NCI-H69 (cell line): ENCODE data around the gene DHRS7B.
"Not testable (repeated sequence)": the region's sequence is repeated elsewhere in the genome, so short reads cannot be mapped to it uniquely, and the experiment has no call there.

ENCODE experiments used
- DNase-seq: peaks from one replicate; lab custom pipeline; 2025; lab: John Stamatoyannopoulos, UW

The DHRS7B gene

DNA sequence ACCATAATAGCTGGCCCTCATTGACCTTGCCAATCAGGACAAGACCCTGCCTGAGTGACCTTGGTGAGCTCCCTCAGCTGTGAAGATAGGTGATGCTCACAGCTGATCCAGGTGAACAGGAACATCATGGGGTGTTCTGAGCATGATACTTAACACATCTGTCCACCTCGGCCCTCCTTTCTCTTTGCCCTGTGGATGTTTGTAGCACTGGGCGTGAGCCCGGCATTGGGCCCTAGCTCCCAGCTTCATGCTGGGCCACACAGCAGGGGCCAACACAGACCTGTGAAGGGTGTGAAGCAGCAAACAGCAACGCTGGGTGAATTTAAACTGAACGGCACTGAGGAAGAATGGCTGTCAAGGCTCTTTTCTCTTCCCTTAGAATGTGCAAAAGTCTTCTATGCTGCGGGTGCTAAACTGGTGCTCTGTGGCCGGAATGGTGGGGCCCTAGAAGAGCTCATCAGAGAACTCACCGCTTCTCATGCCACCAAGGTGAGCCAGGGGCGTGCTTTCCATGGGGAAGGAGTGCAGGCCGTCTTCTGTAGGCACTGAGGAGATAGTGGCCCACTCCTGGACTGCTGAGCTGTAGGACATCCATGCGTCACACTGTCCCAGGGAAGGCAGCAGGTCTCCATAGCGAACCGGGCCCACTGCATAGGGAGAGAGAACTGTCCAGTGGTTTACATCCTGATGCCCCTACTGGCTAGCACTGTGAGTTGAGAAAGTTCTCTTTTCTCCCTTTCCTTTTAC, 51.3 kb downstream of the DHRS7B start:
- DNase-seq, result no peak

DNA sequence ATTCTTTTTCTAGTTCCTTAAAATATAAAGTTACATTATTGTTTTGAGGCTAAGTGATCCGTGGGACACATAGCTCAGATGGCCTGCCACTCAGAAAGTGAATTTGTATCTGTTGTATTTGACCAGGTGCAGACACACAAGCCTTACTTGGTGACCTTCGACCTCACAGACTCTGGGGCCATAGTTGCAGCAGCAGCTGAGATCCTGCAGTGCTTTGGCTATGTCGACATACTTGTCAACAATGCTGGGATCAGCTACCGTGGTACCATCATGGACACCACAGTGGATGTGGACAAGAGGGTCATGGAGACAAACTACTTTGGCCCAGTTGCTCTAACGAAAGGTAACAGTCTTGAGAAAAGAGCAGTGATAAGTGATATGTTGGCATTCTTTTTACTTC, 56.7 kb downstream of the DHRS7B start:
- DNase-seq, result no peak

DNA sequence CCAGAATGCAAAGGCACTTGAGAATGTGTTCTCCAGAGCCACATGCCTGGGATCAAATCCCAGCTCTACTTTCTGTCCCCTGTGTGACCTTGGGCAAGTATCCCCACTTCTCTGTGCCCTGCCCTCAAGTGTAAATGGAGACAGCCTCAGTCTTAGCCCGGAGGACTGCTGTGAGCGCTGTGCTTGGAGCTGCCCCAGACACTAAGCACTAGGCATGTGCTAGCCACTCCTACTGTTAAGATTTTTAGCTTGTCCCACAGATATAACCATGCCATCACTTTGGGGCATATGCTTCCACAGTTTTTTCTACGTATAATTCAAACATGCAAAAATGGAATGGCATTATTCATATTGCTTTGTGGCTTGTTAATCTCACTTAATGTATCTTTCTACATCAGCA, 57.8 kb downstream of the DHRS7B start:
- DNase-seq, result no peak

- no peak for DNase-seq
Observed at GRCh38 chr17:21185061-21185460, 58.3 kb downstream of the DHRS7B start.

GRCh38 chr17:21186399-21187187, 59.8 kb downstream of the DHRS7B start:
- no peak for DNase-seq

DNA sequence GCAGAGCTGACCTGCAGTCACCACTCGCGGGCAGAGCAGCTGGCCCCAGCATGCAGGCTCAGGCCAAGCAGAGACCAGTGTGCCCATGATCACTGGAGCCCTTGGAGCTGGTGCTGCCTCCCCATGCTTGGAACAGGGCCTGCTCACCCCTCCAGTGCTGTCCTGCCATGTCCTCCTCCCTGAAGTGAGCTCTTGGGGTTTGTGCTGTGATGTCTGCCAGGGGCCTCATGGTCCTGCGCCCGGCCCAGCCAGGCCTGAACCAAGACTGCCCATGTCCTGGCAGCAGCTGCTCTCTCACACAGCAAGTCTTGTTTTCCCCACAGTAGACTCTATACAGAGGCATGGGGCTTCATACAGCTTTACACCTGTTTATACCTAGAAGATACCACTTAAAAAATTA, 62.6 kb downstream of the DHRS7B start:
- DNase-seq, result no peak

DNA sequence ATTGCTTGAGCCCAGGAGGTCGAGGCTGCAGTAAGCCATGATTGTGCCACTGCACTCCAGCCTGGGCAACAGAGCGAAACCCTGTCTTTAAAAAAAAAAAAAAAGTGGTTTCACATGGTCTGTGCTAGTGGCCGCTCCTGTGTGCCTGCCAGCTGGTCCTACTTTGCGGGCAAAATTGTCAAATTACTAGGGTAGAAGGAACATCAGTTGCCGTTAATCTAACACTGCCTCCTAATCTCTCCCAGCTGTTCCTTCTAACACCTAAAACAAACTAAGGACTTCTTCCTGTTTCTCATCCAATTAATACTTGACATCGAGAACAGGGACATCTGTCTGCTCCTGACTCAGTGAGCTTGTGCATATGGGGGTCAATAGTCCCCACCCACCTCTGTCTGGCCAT, 63.3 kb downstream of the DHRS7B start:
- DNase-seq, result no peak

DNA sequence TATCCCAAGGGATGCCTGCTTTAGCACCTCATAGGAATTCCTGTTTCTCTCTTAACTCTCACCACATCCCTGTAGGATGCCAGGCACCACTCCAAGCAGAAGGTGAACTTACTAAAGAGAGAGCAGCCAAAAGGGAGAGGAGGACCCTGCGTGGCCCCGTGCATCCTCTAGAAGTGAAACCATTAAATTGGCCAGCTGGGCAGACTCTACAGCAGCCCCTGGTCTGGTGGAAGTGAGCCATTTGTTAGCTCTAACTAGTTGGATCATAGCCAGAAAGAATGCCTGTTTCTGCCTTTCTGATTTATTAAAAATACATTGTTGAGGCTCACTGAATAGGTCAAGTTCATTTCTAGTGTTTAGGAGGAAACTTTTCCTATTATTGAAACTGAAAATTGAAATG, 64.9 kb downstream of the DHRS7B start:
- peak; percentile 6 for DNase-seq

- DNase-seq, result not testable (repeated sequence)
Observed at GRCh38 chr17:21192414-21192813, 65.7 kb downstream of the DHRS7B start.

DNA sequence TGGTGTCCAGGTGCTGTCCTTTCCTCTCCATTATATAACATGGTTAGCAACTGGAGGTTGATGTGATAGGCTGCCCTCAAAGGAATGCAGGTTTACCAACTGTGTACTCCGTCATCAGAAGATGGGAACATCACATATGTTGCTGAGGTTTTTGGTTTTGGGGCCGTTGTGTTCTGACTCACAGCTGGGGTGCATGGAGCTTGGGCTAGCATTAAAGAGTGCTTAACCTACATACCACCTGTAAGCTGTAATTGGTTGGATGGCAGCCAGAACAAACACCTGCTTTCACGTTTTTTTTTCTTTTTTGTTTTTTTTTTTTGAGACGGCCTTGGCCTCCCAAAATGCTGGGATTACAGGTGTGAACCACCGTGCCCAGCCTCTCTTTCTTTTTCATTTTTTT, 66.3 kb downstream of the DHRS7B start:
- peak; percentile 57 for DNase-seq

DNA sequence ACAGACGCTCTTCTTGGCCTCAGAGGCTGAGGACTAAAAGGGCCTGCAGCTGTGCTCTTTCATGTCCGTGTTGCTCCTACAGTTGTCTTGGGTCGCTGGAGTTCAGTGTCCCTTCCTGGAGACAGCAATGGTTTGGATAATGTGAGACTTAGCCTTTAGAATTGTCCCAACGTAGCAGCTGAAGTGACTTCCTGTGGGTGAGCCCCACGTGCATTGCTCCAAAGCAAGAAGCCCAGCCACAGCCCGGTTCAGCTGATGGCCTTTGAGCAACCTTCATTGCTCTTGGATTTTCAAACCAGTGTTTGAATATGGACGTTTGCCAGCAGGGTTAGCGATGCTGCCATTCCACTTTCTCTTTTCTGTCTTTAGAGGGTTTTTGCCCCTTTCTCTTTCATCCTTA, 67.5 kb downstream of the DHRS7B start:
- peak; percentile 15 for DNase-seq

- peak; percentile 62 for DNase-seq
Observed at GRCh38 chr17:21194703-21195102, 67.9 kb downstream of the DHRS7B start.

DNA sequence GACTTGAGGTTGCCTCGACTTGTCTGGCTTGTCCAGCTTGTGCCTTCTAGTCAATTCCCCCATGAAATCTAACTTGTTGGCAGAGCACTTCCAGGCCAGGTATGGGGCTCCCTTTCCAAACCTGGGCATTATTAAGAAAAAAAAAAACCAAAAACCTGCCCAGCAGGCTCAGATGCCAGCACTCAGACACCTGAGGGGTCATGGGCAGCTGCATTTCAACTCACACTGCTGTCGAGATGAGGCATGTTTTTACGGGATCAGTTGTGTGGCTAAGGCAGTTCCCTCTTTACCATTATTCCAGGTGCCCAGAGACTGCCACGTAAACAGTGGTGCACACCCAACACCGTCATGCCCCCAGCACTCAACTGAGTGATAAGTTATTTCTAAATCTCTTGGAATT, 69.4 kb downstream of the DHRS7B start:
- no peak for DNase-seq

GRCh38 chr17:21198411-21198810, 71.6 kb downstream of the DHRS7B start:
- DNase-seq, result no peak

GRCh38 chr17:21199311-21199710, 72.5 kb downstream of the DHRS7B start:
- no peak for DNase-seq

- DNase-seq, result no peak
Observed at GRCh38 chr17:21199856-21200255, 73.1 kb downstream of the DHRS7B start.

- no peak for DNase-seq
Observed at GRCh38 chr17:21200590-21201297, 74.0 kb downstream of the DHRS7B start.

DNA sequence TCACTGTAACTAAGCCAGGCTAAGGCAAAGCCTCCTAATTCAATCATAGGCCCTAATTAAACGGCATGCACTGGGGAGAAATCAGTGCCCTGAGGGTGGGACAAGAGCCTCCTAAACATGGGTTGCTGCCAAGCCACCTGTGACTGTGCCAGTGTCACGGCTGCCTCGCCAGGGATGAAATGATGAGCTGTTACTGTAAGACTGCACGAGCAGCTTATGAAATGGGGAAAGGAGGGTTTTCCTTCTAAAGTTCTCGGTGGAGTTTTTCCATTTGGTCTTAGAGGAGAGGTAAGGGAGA, 74.5 kb downstream of the DHRS7B start:
- DNase-seq, result peak; percentile 82

DNA sequence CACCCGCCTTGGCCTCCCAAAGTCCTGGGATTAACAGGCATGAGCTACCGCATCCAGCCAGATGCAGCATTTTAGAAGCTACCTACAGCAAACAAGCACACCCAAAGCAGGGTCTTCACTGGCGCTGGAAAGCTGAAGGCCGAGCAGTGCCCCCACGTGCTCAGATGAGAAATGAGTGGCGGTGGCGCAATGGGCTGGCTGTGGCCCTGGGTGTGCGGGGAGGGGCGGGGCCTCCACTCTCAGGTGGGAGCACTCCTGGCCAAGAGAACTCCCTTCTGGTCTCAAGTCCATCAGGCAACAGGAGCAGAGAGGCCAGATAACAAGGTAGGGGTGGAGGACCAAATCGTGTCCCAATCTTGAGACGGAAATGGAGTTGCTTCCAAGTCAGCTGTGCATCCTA, 75.1 kb downstream of the DHRS7B start:
- DNase-seq, result no peak

- no peak for DNase-seq
Observed at GRCh38 chr17:21202512-21202911, 75.7 kb downstream of the DHRS7B start.

- DNase-seq, result no peak
Observed at GRCh38 chr17:21204935-21205334, 78.2 kb downstream of the DHRS7B start.

DNA sequence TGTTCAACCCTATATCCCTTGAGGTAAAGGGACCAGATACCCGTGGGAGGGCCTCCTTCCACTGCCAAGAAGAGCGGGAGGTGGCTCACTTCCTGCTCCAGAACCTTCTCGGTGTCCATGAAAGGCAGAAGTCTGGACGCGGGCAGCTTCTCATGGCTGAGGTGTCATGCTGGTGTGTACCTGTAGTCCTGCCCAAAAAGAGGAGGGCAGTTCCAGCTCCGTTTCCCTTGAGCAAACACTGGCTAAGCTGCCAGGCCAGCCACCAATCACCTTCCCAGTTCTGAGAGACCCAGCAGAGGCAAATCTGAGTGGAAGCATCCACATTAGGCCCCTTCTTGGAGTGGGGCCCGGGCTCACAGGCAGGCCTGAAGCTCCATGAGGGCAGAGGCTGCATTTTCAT, 81.6 kb downstream of the DHRS7B start:
- no peak for DNase-seq

- DNase-seq, result no peak
Observed at GRCh38 chr17:21209511-21210175, 82.9 kb downstream of the DHRS7B start.
